ENCODE measurements around the gene SEMA3F.

SEMA3F gene

GRCh38 chr3:50139718-50140423 lies 15.3 kb upstream of the SEMA3F start:
- no peak for DNase-seq
- Mint-ChIP-seq H3K27me3 (no peaks in the 10 kb centered on the region), H3K36me3 (ENCODE audit: low read depth) (no peaks in the 10 kb centered on the region), H3K9me3 (no peaks in the 10 kb centered on the region), H3K27ac (no peak overlapping the region), H3K4me1 (ENCODE audit: low read depth) (peaks cover 11% of the 10 kb centered on the region), H3K4me3 (no peak overlapping the region)

- H3K9me3 Mint-ChIP-seq, result no peaks in the 10 kb centered on the region
- peaks cover 11% of the 10 kb centered on the region for H3K4me1 Mint-ChIP-seq (ENCODE audit: low read depth)
- DNase-seq, result no peak
- H3K27ac Mint-ChIP-seq, result no peak overlapping the region
- no peaks in the 10 kb centered on the region for H3K36me3 Mint-ChIP-seq (ENCODE audit: low read depth)
- no peaks in the 10 kb centered on the region for H3K27me3 Mint-ChIP-seq
- H3K4me3 Mint-ChIP-seq, result no peak overlapping the region
These were observed 14.1 kb upstream of the SEMA3F start for GRCh38 chr3:50140990-50141389.

GRCh38 chr3:50146316-50146901 lies 8.7 kb upstream of the SEMA3F start:
- Mint-ChIP-seq H3K27ac (no peak overlapping the region), H3K36me3 (ENCODE audit: low read depth) (no peaks in the 10 kb centered on the region), H3K27me3 (no peaks in the 10 kb centered on the region), H3K4me1 (ENCODE audit: low read depth) (no peaks in the 10 kb centered on the region), H3K9me3 (no peaks in the 10 kb centered on the region), H3K4me3 (no peak overlapping the region)
- no peak for DNase-seq

- H3K36me3 Mint-ChIP-seq (ENCODE audit: low read depth), result no peaks in the 10 kb centered on the region
- no peak overlapping the region for H3K27ac Mint-ChIP-seq
- no peak for DNase-seq
These were observed 8.1 kb upstream of the SEMA3F start for GRCh38 chr3:50147016-50147415.

GRCh38 chr3:50147447-50147846 lies 7.7 kb upstream of the SEMA3F start:
- Mint-ChIP-seq H3K4me3 (no peak overlapping the region), H3K27me3 (no peaks in the 10 kb centered on the region)

More at GRCh38 chr3:50147016-50147415, 8.1 kb upstream of the SEMA3F start:
- Mint-ChIP-seq H3K9me3 (no peaks in the 10 kb centered on the region), H3K4me3 (no peak overlapping the region), H3K27me3 (no peaks in the 10 kb centered on the region), H3K4me1 (ENCODE audit: low read depth) (no peaks in the 10 kb centered on the region)

GRCh38 chr3:50147861-50148260 lies 7.3 kb upstream of the SEMA3F start:
- Mint-ChIP-seq H3K36me3 (ENCODE audit: low read depth) (no peaks in the 10 kb centered on the region), H3K27me3 (peaks cover 2% of the 10 kb centered on the region), H3K9me3 (no peaks in the 10 kb centered on the region), H3K4me1 (ENCODE audit: low read depth) (no peaks in the 10 kb centered on the region), H3K4me3 (no peak overlapping the region), H3K27ac (no peak overlapping the region)
- no peak for DNase-seq

More at GRCh38 chr3:50147447-50147846, 7.7 kb upstream of the SEMA3F start:
- no peaks in the 10 kb centered on the region for H3K36me3 Mint-ChIP-seq (ENCODE audit: low read depth)
- no peaks in the 10 kb centered on the region for H3K4me1 Mint-ChIP-seq (ENCODE audit: low read depth)
- no peak overlapping the region for H3K27ac Mint-ChIP-seq
- DNase-seq, result no peak
- no peaks in the 10 kb centered on the region for H3K9me3 Mint-ChIP-seq

- Mint-ChIP-seq H3K4me3 (no peak overlapping the region), H3K27ac (no peak overlapping the region), H3K4me1 (ENCODE audit: low read depth) (peaks cover 3% of the 10 kb centered on the region), H3K36me3 (ENCODE audit: low read depth) (no peaks in the 10 kb centered on the region), H3K27me3 (peaks cover 19% of the 10 kb centered on the region), H3K9me3 (no peaks in the 10 kb centered on the region)
- DNase-seq, result no peak
These were observed 4.7 kb upstream of the SEMA3F start for GRCh38 chr3:50150404-50150750.

- no peak overlapping the region for H3K27ac Mint-ChIP-seq
- H3K9me3 Mint-ChIP-seq, result no peaks in the 10 kb centered on the region
- no peak for DNase-seq
- no peaks in the 10 kb centered on the region for H3K36me3 Mint-ChIP-seq (ENCODE audit: low read depth)
- peaks cover 8% of the 10 kb centered on the region for H3K4me1 Mint-ChIP-seq (ENCODE audit: low read depth)
- H3K4me3 Mint-ChIP-seq, result no peak overlapping the region
- H3K27me3 Mint-ChIP-seq, result peaks cover 24% of the 10 kb centered on the region
These were observed 4.0 kb upstream of the SEMA3F start for GRCh38 chr3:50150863-50151686.

- peaks cover 9% of the 10 kb centered on the region for H3K4me1 Mint-ChIP-seq (ENCODE audit: low read depth)
- H3K27me3 Mint-ChIP-seq, result peaks cover 31% of the 10 kb centered on the region
- H3K36me3 Mint-ChIP-seq (ENCODE audit: low read depth), result no peaks in the 10 kb centered on the region
- DNase-seq, result no peak
- no peak overlapping the region for H3K27ac Mint-ChIP-seq
- H3K9me3 Mint-ChIP-seq, result no peaks in the 10 kb centered on the region
- H3K4me3 Mint-ChIP-seq, result no peak overlapping the region
These were observed 3.4 kb upstream of the SEMA3F start for GRCh38 chr3:50151728-50152127.

GRCh38 chr3:50153782-50154475 lies 1.2 kb upstream of the SEMA3F start:
- H3K27ac Mint-ChIP-seq, result no peak overlapping the region
- H3K36me3 Mint-ChIP-seq (ENCODE audit: low read depth), result no peaks in the 10 kb centered on the region
- H3K4me1 Mint-ChIP-seq (ENCODE audit: low read depth), result peaks cover 9% of the 10 kb centered on the region
- H3K27me3 Mint-ChIP-seq, result peaks cover 44% of the 10 kb centered on the region
- no peaks in the 10 kb centered on the region for H3K9me3 Mint-ChIP-seq
- no peak for DNase-seq
- H3K4me3 Mint-ChIP-seq, result peak overlapping the region; percentile 56

- H3K27ac Mint-ChIP-seq, result no peak overlapping the region
- peak overlapping the region; percentile 56 for H3K4me3 Mint-ChIP-seq
- H3K4me1 Mint-ChIP-seq (ENCODE audit: low read depth), result peaks cover 9% of the 10 kb centered on the region
- H3K27me3 Mint-ChIP-seq, result peaks cover 44% of the 10 kb centered on the region
- H3K36me3 Mint-ChIP-seq (ENCODE audit: low read depth), result no peaks in the 10 kb centered on the region
- DNase-seq, result no peak
- H3K9me3 Mint-ChIP-seq, result no peaks in the 10 kb centered on the region
These were observed 666 bp upstream of the SEMA3F start for GRCh38 chr3:50154476-50154839.

- H3K9me3 Mint-ChIP-seq, result no peaks in the 10 kb centered on the region
- H3K4me3 Mint-ChIP-seq, result peak overlapping the region; percentile 57
- peaks cover 9% of the 10 kb centered on the region for H3K4me1 Mint-ChIP-seq (ENCODE audit: low read depth)
- DNase-seq, result no peak
- peaks cover 44% of the 10 kb centered on the region for H3K27me3 Mint-ChIP-seq
- no peak overlapping the region for H3K27ac Mint-ChIP-seq
- no peaks in the 10 kb centered on the region for H3K36me3 Mint-ChIP-seq (ENCODE audit: low read depth)
These were observed 361 bp downstream of the SEMA3F start for GRCh38 chr3:50155491-50155878.

- Mint-ChIP-seq H3K27ac (no peak overlapping the region), H3K4me1 (ENCODE audit: low read depth) (peaks cover 9% of the 10 kb centered on the region), H3K27me3 (peaks cover 44% of the 10 kb centered on the region), H3K36me3 (ENCODE audit: low read depth) (no peaks in the 10 kb centered on the region), H3K9me3 (no peaks in the 10 kb centered on the region), H3K4me3 (peak overlapping the region; percentile 57)
- DNase-seq, result no peak
These were observed 767 bp downstream of the SEMA3F start for GRCh38 chr3:50155891-50156290.

GRCh38 chr3:50156549-50157493 lies 1.7 kb downstream of the SEMA3F start:
- H3K4me1 Mint-ChIP-seq (ENCODE audit: low read depth), result peaks cover 9% of the 10 kb centered on the region
- no peak overlapping the region for H3K4me3 Mint-ChIP-seq
- no peak overlapping the region for H3K27ac Mint-ChIP-seq
- DNase-seq, result no peak
- H3K9me3 Mint-ChIP-seq, result no peaks in the 10 kb centered on the region
- peaks cover 44% of the 10 kb centered on the region for H3K27me3 Mint-ChIP-seq
- no peaks in the 10 kb centered on the region for H3K36me3 Mint-ChIP-seq (ENCODE audit: low read depth)

All from activated T-cell treated with anti-CD3 and anti-CD28 coated beads, Interleukin-2, amount 50 U/mL, for 24 hours (primary cell).